K562 (cell line): Measurements from ENCODE around the gene PPP1CA. TPM values are rescaled to one million over a fixed set of nuclear protein-coding genes. Genes with fewer than 3 reads are reported as not detected.

Experiments
- ARID3B ChIP-seq: fragments of 250-450 bp; sonication (Bioruptor Pico); IDR thresholded peaks from 2 replicates; pipeline ENCODE4 v1.4.0; 2020; ENCODE audit warnings: borderline replicate concordance
- ATF3 ChIP-seq, 2 experiments: fragments of 450-650 bp in 1 of 2; sonication (generic) in 1 of 2; formaldehyde crosslinking in 1 of 2; IDR thresholded peaks in 1 of 2; conservative IDR thresholded peaks in 1 of 2; 2 replicates each; pipeline versions ENCODE4 v1.6.1 to v1.8.1; 2016 to 2023; ENCODE audit warnings: mild to moderate bottlenecking in 2 of 2, moderate library complexity in 2 of 2, inconsistent platforms in 1 of 2, missing genetic modification reagents in 1 of 2
- EP400 ChIP-seq: fragments of 450-650 bp; IDR thresholded peaks from 2 replicates; pipeline ENCODE4 v1.6.1; 2017; ENCODE audit warnings: antibody characterized with exemption, mild to moderate bottlenecking, moderate library complexity
- PHTF2 ChIP-seq: fragments of 250-450 bp; sonication (Bioruptor Pico); IDR thresholded peaks from 2 replicates; pipeline ENCODE4 v1.5.0; 2021; ENCODE audit warnings: mild to moderate bottlenecking
- PRMT5 ChIP-seq: sonication (generic); formaldehyde crosslinking; IDR thresholded peaks from 2 replicates; pipeline ENCODE4 v1.5.0; 2020; ENCODE audit warnings: missing genetic modification reagents
- RFX1 ChIP-seq: fragments of 450-650 bp; IDR thresholded peaks from 2 replicates; pipeline ENCODE4 v1.6.1; 2016; ENCODE audit warnings: mild to moderate bottlenecking, moderate library complexity
- SNAPC5 ChIP-seq: fragments of 250-450 bp; sonication (Bioruptor Pico); IDR thresholded peaks from 2 replicates; pipeline ENCODE4 v1.8.0; 2021; ENCODE audit warnings: moderate library complexity, mild to moderate bottlenecking, inconsistent platforms
- TSHZ1 ChIP-seq: fragments of 250-450 bp; sonication (Bioruptor Pico); IDR thresholded peaks from 2 replicates; pipeline ENCODE4 v1.4.0; 2020; ENCODE audit warnings: mild to moderate bottlenecking, moderate library complexity
- polyA plus RNA-seq, 8 experiments: library from polyadenylated mRNA; depleted of rRNA in 4 of 8; stranded (reverse) in 5 of 8; unstranded in 3 of 8; fragments of >200 nt; fragmentation: Nextera tagmentation in 2 of 8; fragmentation: Illumina TruSeq in 1 of 8; extraction: Ambion mirVana in 2 of 8; extraction: Trizol in 1 of 8; gene quantifications; 2 replicates each; pipeline versions ENCODE4 v1.2.1 to v1.2.3, GENCODE V29; 2011 to 2014; ENCODE audit warnings: inconsistent platforms in 1 of 8, missing spikeins in 1 of 8
- total RNA-seq, 7 experiments: library from RNA; depleted of rRNA in 6 of 7; stranded (reverse); fragments of >200 nt in 6 of 7; fragmentation: Illumina TruSeq in 2 of 7; extraction: Trizol in 2 of 7; gene quantifications; 2 replicates each; pipeline versions ENCODE4 v1.2.1 to v1.2.3, GENCODE V29; 2011 to 2021; ENCODE audit warnings: low replicate concordance in 1 of 7

The PPP1CA gene
- total and polyA plus RNA-seq, 9 of the 15 experiments (the other 6 are each of a cell fraction or from before 2014, with no cell fraction given): 18.2 to 242 (median 188) TPM

- no peak for TF ChIP-seq ATF3 (IDR thresholded peaks at IDR 0.05)
- no peak for TF ChIP-seq ATF3 (CRISPR knock-in tag; conservative IDR thresholded peaks at IDR 0.05)
- no peak for TF ChIP-seq TSHZ1 (CRISPR knock-in tag)
- no peak for TF ChIP-seq PRMT5 (CRISPR knock-in tag)
- TF ChIP-seq EP400: no peak
- TF ChIP-seq SNAPC5 (CRISPR knock-in tag): no peak
- TF ChIP-seq PHTF2 (CRISPR knock-in tag): no peak
- TF ChIP-seq ARID3B (CRISPR knock-in tag): no peak
- TF ChIP-seq RFX1: no peak
- TF ChIP-seq, all 486 proteins: peak for 0
Observed at GRCh38 chr11:67423891-67424613, 22.4 kb upstream of the PPP1CA start (continued).
